CD4-positive, alpha-beta T cell treated with Interleukin-2 at 100 ng/mL for 4 hours (primary cell): ENCODE results near the gene LIM2.
A peak's percentile ranks its signal among the peaks of the same experiment; 100 is the strongest.

Experiments
- DNase-seq: peaks from one replicate; pipeline ENCODE4 v3.0.0-alpha.2; 2020; ENCODE audit warnings: low spot score

The LIM2 gene

DNA sequence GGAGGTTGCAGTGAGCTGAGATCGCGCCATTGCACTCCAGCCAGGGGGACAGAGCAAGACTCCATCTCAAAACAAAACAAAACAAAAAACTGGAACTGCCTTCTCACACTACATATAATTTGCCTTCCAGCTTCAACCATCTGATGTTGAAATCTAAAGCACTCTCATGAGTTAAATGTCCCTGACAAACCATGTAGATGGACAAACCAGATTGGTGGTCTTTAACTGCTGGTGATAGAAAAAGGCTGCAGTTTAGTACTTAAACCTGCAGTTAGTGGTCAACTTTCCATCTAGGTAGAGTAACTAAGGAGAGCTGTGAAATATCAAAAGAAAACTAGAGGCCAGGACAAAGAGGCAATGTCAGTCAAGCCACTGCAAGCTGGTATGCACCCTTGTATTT is 8.4 kb upstream of the LIM2 start:
- DNase-seq: no peak

DNA sequence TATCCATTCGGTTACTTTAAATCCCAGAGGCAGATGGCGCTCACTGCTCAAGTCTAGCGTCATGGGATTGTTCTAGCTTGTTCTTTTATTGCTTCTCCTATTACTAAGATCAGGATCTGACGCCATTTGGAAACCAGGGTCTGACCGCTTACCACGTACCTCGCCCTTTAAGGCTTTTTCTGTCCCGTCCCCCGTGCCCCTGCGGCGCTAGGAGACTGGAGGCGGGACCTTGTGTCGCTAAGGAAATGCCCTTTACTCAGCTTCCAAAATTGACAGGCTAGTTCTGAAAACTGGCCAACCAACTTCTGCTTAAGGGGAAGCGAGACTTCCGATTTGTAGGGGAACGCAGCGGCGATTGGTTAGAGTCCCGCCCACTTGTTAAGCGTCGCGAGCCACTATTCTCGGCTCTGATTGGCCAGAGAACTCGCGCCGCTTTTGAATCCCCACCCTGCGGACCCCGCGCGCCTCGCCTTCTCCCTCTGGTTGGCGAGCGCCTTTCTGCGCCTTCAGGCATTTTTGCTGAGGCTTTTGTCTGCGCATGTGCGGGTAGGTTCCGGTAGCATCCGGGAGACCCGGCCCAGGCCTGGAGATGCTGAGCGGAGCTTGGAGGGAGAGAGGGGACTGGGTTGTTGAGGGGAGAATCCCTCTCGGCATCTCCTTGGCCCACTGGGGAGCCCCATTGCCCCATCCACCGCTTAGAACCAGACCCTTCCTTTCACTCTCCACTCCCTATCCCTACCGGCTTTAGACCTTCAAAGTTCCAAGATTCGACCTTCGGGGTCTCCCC is 6.5 kb upstream of the LIM2 start:
- peak; percentile 95 for DNase-seq

DNA sequence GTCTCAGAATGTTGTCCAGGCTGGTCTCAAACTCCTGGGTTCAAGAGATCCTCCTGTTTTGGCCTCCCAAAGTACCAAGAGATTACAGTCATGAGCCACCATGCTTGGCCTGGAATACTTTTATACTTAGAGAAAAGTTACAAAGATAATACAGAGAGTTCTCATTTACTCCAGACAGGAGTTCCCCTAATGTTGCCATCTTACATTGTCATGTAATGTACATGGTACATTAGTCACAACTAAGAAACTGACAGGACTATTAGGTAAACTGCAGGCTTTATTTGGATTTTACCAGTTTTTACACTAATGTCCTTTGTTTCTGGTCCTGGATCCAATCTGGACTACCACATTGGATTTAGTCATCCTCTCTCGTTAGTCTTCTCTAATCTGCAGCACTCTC is 4.9 kb upstream of the LIM2 start:
- DNase-seq: no peak

DNA sequence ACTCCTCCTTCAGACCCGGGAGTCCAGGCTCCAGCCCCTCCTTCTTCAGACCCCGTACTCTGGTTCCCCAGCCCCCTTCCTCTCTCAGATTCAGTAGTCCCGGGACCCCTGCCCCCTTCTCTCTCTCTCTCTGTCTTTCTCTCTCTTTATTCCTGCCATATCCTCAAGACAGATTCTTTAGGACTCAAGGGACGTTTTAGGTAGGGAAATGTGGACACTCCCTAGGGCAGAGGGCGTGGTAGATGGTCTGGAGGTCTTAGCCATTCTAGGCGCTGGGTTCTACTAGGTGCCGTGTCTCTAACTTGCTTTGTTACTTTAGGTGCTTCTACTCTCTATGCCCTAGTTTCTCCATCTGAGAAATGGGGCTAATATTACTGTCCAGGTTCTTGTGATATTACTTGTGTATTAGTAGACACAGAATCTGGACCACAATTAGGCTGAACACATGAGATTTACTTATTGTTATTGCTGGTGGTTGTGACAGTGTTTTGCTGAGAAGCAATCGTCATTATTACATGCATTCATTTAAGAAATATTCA is 3.4 kb upstream of the LIM2 start:
- DNase-seq: no peak

DNA sequence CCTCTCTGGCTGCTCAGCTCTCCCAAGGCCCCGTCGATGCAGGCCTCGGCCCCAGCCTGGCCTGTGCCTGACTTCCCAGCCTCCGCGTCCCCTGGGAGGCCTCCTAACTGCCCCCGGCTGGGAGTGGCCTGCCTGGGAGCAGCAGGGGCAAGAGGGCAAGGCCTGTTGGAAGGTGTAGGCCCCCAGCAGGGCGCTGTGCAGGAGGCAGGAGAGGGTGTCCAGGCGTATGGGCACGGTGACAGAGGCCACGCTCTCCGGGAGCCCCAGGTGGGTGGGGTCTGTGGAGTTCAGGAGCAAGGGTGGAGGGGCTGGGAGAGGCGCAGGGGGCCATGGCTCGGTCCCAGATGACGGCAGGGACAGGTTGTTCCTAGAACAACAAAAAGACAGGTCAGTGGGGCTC is 1.4 kb upstream of the LIM2 start:
- no peak for DNase-seq

DNA sequence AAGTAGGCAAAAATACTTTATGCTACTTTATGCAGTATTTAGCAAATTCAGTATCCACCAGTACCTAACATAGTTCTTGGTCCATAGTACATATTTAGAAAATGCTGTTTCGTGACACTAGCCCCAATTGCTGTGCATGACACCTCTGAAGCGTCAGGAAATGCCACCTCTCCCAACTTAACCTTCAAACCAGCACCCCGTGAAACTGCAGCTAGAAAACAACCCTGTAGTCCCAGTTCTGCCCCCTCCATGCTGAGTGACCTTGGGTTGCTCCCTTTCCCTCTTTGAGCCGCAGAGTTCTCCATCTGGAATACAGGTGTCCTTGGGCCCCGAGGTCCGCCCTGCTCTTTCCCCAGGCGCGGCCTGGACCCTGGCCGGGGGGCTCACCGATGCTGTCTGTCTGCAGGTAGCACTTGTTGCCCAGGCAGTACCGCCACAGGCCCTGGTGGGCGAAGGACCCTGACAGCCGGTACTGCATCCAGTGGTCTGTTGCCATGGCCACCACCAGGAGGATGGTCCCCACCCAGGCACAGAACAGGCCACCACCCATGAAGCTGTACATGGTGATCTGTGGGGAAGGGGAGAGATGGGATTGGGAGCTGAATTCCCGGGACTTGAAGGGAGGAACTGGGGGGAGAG is 773 bp downstream of the LIM2 start:
- DNase-seq: no peak

DNA sequence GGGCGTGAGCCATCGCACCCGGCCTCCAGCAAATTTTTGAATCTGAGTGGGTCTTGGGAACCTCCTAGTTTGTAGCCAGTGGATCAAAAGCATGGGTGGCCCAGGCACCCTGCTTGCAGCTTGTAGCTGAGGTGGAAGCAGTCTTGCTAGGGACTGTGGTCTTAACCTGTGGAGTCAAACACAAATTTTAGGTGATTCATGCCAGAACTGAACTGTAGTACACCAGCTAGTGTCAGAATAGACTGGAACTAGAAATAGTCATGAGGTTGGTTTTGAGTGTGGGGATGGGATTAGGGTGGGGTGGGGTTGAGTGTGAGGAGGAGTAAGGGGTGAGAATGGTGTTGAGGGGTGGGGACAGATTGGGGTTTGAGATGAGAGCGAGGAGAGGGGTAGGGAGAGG is 5.8 kb downstream of the LIM2 start:
- DNase-seq: no peak

DNA sequence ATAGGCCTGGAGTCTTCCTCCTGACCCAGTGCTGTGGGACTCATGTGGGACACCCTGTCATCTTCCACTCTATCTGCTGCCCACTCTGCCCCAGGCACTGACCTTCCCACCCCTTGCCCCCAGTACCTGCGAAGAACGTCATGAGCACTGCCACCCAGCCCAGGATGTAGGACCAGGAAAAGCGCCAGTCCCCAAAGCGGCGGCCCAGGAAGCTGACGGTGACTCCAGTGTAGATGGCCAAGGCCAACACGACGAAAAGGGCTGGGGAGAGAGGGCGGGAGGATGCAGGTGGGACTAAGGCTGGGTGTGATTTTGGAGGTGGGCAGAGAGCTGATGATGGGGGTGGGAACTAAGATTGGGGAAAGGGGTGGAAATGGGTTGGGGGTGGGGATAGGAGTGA is 7.4 kb downstream of the LIM2 start:
- DNase-seq: no peak

DNA sequence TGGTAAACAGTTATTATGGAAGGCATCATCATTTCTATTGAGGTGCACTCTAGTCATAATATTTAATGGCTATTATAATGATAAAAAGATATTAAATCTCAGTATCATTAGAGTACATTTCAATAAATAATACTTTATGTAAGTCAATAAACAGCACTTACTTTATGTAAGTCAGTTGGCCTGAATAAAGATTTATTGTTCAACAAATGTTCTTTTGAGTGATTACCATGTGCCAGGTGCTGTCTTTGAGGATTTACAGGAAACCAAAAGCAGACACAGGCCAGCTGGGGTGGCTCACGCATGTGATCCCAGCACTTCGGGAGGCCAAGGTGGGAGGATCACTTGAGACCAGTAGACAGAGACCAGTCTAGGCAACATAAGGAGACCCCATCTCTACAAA is 10.4 kb downstream of the LIM2 start:
- DNase-seq: no peak

DNA sequence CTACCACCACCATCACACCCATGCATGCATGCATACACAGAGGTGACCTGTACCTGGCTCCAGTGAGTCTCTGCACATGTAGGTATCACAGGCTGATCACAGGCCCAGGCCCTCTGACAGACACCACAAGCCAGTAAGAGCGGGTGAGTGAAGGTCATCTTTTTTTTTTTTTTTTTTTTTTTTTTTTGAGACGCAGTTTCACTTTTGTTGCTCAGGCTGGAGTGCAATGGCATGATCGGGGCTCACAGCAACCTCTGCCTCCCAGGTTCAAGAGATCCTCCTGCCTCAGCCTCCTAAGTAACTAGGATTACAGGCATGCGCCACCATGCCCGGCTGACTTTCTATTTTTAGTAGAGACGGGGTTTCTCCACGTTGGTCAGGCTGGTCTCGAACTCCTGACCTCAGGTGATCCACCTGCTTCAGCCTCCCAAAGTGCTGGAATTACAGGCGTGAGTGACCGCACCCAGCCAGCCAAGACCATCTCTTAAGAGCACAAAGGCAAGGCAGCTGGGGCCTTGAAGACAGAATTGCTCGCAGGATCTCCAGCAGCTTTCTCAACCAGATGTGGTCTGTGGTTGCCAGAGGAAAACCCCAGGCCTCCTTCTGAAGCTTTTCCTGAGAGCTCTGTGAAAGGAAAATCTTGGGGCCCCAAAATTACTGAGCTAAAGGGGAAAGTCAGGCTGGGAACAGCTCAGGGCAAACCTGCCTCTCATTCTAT is 12.1 kb downstream of the LIM2 start:
- DNase-seq: peak; percentile 35

DNA sequence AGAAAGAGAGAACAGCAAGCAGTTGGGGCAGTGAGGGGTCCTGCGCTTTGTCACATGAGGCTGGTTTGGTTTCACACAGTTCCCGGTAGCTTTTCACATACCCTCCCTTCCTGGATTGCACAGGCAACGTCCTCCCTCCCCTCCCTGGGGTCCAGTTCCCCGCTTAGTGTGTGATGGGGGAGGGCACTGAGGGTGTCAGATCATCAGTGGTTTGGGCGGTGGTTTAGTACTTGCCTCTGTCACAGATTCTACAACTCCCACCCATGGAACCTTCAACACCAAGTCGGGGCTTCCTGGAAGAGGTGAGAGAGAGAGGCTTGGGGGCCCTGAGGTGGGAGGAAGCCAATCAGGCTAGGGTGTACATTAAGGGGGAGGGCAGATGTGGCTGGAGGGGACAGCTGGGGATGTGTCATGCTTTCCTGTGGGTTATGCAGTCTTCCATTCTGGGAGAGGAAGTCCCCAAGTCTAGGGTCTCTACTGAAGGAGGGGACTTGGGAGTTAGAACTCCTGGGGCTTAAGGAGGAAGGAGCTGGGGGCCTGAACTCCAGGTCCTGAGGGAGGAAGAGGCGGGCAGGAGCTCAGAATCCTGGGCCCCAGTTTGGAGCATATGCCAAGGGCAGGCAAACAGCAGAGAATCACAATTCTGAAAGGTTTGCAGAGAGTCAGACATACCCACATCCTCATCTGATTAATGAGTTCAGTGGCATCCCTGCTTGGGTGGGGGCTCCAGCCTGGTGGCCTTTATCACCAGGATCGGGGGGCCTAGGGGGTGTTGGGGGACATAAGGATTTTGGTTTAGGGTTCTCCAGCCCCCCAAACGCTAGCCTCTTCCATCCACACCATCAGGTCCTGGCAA is 14.9 kb downstream of the LIM2 start, which contains the start of gene NKG7:
Gene NKG7, minus strand, starts transcription at position 6 of the 856 bp plus-strand sequence. CDS start 119 bp downstream, outside the sequence.
- peak; percentile 92 for DNase-seq

DNA sequence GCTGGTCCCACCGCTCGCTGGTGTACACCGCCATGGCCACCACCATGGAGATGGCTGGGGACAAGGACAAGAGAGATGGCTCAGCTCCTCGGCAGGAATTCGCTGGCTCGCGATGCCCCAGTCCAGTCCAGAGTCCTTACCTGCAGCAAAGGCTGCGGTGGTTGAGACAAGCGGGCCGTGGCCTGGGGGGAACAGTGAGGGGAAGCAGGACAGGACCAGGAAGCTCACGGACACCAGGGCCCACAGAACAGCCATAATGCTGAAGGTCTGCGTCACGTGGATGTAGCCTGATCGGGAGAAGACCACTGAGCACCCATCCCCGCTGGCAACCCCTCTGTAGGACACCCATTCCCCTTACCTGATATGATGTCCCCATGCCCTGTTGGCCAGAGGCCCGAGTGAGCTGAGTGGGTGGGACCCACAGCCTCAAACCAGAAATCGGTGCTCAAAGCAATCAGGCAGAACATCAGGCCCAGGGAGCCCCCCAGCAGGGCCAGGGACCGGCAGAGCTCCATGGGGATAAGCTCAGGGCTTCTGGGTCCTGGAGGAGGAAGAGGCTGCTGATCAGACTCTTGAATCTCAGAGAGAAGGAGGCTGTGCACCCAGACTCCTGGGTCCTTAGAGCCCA is 15.6 kb downstream of the LIM2 start:
- DNase-seq: no peak

DNA sequence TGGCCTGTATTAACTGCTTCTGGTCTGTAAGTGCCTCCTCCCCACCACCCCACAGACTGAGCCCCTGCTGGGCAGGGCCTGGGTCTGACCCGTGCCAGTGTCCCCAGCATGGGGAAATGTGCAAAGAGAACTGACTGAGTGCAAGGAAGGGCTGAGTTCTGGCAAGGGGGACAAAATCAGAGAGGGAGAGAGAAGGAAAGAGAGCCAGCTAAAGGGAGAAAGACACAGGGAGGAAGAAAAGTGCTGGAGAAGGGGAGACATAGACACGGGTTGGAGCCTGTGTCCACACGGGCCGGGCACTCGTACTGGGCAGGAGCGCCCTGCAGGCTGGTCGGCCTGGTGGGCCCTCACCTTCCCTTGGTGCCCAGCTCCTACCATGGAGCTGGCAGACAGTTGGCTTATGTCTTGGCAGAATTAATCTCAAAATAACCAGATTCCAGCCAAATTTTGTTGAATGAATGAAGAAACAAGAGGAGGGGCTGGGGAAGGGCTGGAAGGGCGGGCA is 16.5 kb downstream of the LIM2 start:
- no peak for DNase-seq

DNA sequence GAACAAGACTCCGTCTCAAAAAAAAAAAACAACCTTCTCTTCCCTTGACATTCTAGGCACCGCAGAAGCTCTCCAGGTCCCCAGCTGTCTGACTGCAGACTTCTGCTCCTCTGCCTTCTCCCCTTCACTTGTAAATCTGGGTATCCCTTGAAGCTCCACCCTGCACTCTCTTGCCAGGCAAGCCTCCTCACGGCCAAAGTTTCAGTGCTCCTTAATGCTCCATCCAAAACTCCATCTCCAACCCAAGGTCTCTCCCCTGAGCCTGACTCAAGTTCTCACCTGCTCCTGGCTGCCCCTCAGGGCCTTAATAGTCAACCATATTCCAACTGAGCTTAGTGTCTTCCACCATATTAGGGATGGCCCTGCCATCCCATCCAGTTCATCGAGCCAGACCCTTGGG is 17.5 kb downstream of the LIM2 start:
- DNase-seq: no peak

DNA sequence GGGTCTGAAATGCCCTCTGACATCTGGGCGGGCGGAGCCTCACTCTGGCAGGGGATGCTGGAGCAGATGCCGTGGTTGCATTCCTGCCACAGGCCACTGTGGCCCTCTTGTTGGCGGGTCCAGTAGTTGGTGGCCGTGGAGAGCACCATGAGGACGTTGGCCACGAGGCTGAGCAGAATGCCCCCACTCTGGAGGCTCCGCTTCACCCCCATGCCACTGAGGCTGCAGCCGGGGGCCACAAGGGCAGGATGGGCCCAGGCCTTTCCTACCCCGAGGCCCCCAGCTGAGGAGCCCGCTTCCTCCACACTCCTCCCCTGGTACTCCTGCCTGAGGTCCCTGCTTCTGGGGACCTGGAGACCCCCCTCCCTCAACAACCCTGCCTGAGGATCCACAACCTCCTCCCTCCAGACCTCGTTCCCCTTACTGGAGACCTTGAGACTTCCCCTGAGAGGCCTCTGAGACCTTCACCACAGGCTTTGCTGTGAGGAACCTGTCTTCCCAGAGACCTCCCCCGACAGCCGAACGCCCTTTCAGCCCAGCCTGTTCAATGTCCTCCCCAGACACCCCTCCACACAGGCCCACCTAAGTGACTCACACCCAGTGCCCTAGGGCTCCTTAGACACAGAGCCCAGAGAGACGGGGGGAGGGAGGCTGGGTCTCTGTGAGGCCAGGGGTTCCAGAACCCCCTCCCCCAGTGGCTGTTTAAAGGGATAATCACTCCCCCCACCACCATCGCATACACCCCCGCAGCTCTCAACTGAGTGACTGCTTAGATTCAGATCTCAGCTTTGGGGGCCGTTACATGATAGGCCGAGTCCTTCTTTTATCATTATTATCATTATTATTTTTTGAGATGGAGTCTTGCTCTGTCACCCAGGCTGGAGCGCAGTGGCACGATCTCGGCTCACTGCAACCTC is 19.1 kb downstream of the LIM2 start, which contains the start of gene CLDND2:
Gene CLDND2, minus strand, starts transcription at position 638 of the 917 bp plus-strand sequence. Its CDS starts 426 bp downstream, at position 212.
- DNase-seq: peak; percentile 45

DNA sequence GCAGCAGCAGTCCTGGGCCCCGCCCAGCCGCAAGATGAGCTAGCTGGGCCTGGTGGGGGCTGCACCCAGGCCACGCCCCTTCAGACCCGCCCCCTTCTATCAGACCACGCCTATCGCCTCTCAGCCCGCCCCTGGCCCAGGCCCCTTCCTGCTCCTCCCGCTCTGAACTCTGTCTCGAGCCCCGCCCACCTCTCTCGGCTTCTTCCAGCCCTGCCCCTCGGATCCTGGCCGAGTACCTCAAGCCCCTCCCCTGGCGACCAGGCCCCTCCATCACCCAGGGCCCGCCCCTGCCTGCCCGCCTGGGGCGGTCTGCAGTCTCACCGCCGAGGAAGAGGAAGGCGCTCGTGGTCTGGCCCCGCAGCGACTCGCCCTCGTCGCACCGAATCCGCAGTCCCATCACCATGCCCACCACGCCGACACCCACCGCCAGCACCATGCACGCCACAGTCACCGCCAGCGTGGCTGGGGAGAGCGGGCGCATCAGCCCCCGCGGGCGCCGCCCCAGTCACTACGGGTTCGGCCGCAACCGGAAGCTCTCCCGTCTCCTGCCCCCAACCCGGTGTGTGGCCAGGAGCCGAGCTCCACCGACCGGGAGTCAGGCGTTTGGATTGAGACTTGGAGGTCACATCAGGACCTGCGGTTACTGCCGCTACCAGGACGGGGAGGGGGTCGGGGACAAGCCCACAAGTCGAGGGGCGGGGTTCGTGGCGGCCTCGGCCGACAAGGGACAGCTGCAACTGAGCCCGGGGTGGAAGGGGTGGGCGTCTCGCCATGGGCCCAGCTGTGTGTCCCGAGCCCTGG is 20.0 kb downstream of the LIM2 start:
- peak; percentile 98 for DNase-seq

DNA sequence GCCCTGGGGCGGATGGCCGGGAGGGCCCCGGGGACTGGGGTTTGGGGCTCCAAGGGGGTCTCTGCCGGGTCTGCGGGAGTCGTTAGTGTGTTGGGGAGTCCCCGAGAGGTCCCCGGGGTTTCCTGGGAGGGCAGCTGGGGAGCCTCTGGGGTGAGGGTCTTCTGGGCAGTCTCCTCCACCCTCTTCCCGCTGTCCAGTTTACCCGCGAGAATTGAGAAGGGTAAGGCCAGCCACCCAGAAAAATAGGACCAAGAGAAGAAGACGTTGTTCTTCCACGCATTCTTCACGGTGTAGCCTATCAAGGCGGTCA is 20.6 kb downstream of the LIM2 start:
- DNase-seq: no peak

DNA sequence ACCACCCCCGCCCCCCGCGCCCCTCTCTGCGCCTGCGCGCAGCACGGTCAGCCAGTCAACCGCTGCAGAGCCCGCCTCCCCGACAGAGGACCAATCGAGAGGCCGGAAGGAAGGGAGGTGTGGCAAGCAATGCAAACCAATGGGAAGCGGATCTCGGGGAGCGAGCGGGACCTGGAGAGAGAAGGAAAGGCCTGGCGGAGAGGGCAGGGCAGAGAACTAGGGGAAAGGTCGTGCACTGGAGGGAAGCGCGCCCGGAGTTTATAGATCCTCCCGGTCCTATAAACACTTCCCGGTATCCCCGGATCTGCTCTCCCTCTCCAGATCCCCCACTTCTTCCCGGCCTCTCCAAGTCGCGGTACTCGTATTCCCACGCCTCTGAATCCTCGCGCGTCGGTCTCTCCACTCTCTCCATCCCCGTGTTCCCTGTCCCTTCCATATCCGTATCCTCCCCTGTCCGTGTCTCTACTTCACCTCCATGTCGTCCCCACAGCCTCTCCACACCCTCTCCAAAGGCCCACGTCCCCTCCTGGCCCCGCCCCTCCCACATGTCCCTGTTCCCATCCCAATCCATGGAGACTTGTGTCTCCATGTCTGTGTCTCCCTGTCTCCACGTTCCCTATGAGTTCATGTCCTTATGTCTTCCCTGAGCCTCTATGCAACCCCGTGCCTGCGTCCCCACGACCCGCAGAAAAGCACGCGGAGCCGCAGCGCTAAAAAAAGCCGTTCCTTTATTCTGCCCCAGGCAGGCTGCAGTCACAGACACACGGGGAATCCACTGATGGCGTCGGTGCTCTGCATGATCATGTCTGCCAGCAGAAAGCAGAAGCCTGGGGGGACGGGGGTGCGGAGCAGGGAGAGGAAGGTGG is 21.2 kb downstream of the LIM2 start:
- DNase-seq: peak; percentile 94
